Frontal cortex (tissue), 4 donors: ENCODE results near the gene ENHO. TPM values are rescaled to one million over a fixed set of nuclear protein-coding genes. Genes with fewer than 3 reads are reported as not detected.
"Not testable (repeated sequence)": the region's sequence is repeated elsewhere in the genome, so short reads cannot be mapped to it uniquely, and the experiment has no call there.

Experiments used
- DNase-seq, 2 donors: peaks; one replicate each; pipeline ENCODE4 v3.0.0; 2012; ENCODE audit warnings: low spot score in 2 of 2
- FAIRE-seq: peaks from 2 replicates; lab custom pipeline; 2012; peaks lifted over from hg19 to GRCh38; lab: Jason Lieb, UNC
- small RNA-seq: library from RNA; depleted of rRNA; stranded (forward); fragments of <200 nt; gene quantifications from one replicate; pipeline ENCODE3, GENCODE V24; 2014
- total RNA-seq: library from RNA; depleted of rRNA; stranded (reverse); fragments of >200 nt; gene quantifications from one replicate; pipeline ENCODE4 v1.2.3, GENCODE V29; 2014
- donor health status: control.
- donor health status: control.
- donor health status: control.

The ENHO gene
- total RNA-seq, 1 donor from 2014 or later: 53.4 TPM

- DNase-seq (no peak), FAIRE-seq (no peak)
These were observed 32.0 kb downstream of the ENHO start for GRCh38 chr9:34490760-34491159.

GRCh38 chr9:34490360-34490759 is 32.4 kb downstream of the ENHO start:
- no peak for DNase-seq
- no peak for FAIRE-seq

GRCh38 chr9:34486572-34486971 is 36.2 kb downstream of the ENHO start:
- no peak for FAIRE-seq
- DNase-seq: no peak

- DNase-seq (no peak), FAIRE-seq (no peak)
These were observed 37.0 kb downstream of the ENHO start for GRCh38 chr9:34485822-34486221.

GRCh38 chr9:34484678-34485077 is 38.1 kb downstream of the ENHO start:
- DNase-seq (no peak), FAIRE-seq (no peak)

- DNase-seq, FAIRE-seq: not testable (repeated sequence)
These were observed 40.0 kb downstream of the ENHO start for GRCh38 chr9:34482746-34483145.

GRCh38 chr9:34481620-34482019 is 41.2 kb downstream of the ENHO start:
- DNase-seq, FAIRE-seq: not testable (repeated sequence)

GRCh38 chr9:34479431-34479866 is 43.3 kb downstream of the ENHO start:
- no peak for FAIRE-seq
- no peak for DNase-seq

GRCh38 chr9:34477541-34477940 is 45.2 kb downstream of the ENHO start:
- FAIRE-seq (no peak), DNase-seq (no peak)

GRCh38 chr9:34475097-34475496 is 47.7 kb downstream of the ENHO start:
- FAIRE-seq: no peak

More at GRCh38 chr9:34475097-34475496, 47.7 kb downstream of the ENHO start:
- DNase-seq: no peak

Small RNA genes lying within 50 kb of the gene (small RNA-seq; reads per million reads assigned to genes)
- not detected for gene RN7SKP24

Other genes starting within 250 kb of the ENHO start
- gene KIF24, start 193.7 kb downstream of the ENHO start, total RNA-seq: 1.2 TPM
- 15.5 TPM for gene NUDT2, start 193.4 kb downstream of the ENHO start, total RNA-seq
- 2.4 TPM for gene MYORG, start 146.1 kb downstream of the ENHO start, total RNA-seq
- 22.4 TPM for gene FAM219A, start 64.4 kb downstream of the ENHO start, total RNA-seq
- 1.2 TPM for gene DNAI1, start 64.2 kb downstream of the ENHO start, total RNA-seq
- 9.8 TPM for gene CNTFR, start 66.7 kb upstream of the ENHO start, total RNA-seq
- 6.1 TPM for gene RPP25L, start 89.1 kb upstream of the ENHO start, total RNA-seq
- 165 TPM for gene DCTN3, start 97.5 kb upstream of the ENHO start, total RNA-seq
- gene ARID3C, start 106.1 kb upstream of the ENHO start, total RNA-seq: 0.82 TPM
- gene SIGMAR1, start 114.8 kb upstream of the ENHO start, total RNA-seq: 20.8 TPM
- gene GALT, start 123.7 kb upstream of the ENHO start, total RNA-seq: 29.3 TPM
- 5.3 TPM for gene IL11RA, start 129.2 kb upstream of the ENHO start, total RNA-seq
- 0.41 TPM for gene CCL27, start 139.7 kb upstream of the ENHO start, total RNA-seq
- not detected for gene CCL19, start 168.3 kb upstream of the ENHO start, total RNA-seq
- not detected for gene CCL21, start 187.1 kb upstream of the ENHO start, total RNA-seq